CD14-positive monocyte (primary cell): ENCODE results near the gene GALNTL6. TPM values are rescaled to one million over a fixed set of nuclear protein-coding genes. Genes with fewer than 3 reads are reported as not detected.

Source experiments
- DNase-seq, 3 donors: peaks; one replicate each; pipeline ENCODE4 v3.0.0-alpha.2; 2011 to 2022
- H2AFZ ChIP-seq: 2 replicates; pipeline ENCODE4 v1.6.0; 2012; ENCODE audit warnings: mild to moderate bottlenecking, low read depth, low read length, inconsistent platforms; ENCODE audit not compliant: insufficient read depth, poor library complexity, severe bottlenecking
- H3K27ac ChIP-seq, 2 donors: 1 replicate in 1 of 2; 2 replicates in 1 of 2; pipeline ENCODE4 v1.5.1; 2012 to 2013; ENCODE audit warnings: low read length in 2 of 2, control low read depth in 1 of 2, inconsistent platforms in 1 of 2, low read depth in 1 of 2, mild to moderate bottlenecking in 1 of 2
- H3K27me3 ChIP-seq, 2 donors: one replicate each; pipeline versions ENCODE4 v1.6.0 to v1.6.1; 2011 to 2013; ENCODE audit warnings: low read length in 2 of 2; ENCODE audit not compliant: control insufficient read depth in 2 of 2, insufficient read depth in 2 of 2
- H3K36me3 ChIP-seq, 2 donors: replicated peaks in 1 of 2; 1 replicate in 1 of 2; 2 replicates in 1 of 2; pipeline versions ENCODE4 v1.5.1 to v1.6.1; 2012 to 2013; ENCODE audit warnings: low read length in 2 of 2, control low read depth in 1 of 2, inconsistent platforms in 1 of 2, mild to moderate bottlenecking in 1 of 2; ENCODE audit not compliant: insufficient read depth in 2 of 2, control insufficient read depth in 1 of 2
- H3K4me1 ChIP-seq, 2 donors: 1 replicate in 1 of 2; 2 replicates in 1 of 2; pipeline versions ENCODE4 v1.5.1 to v1.6.1; 2012 to 2013; ENCODE audit warnings: low read length in 2 of 2, control low read depth in 1 of 2, inconsistent platforms in 1 of 2, mild to moderate bottlenecking in 1 of 2, moderate library complexity in 1 of 2; ENCODE audit not compliant: insufficient read depth in 2 of 2, control insufficient read depth in 1 of 2
- H3K4me2 ChIP-seq: replicated peaks from 2 replicates; pipeline ENCODE3; 2012; ENCODE audit warnings: low read length, moderate library complexity, mild to moderate bottlenecking; ENCODE audit not compliant: poor library complexity, severe bottlenecking; ENCODE audit errors: extremely low read depth
- H3K4me3 ChIP-seq, 3 experiments: fragments of 200-600 bp in 1 of 3; sonication (generic) in 1 of 3; replicated peaks in 1 of 3; 1 replicate in 2 of 3; 2 replicates in 1 of 3; pipeline ENCODE4 v1.5.1; 2011 to 2013; ENCODE audit warnings: low read length in 3 of 3, mild to moderate bottlenecking in 3 of 3, control low read depth in 2 of 3, low read depth in 2 of 3, inconsistent platforms in 1 of 3, moderate library complexity in 1 of 3
- H3K79me2 ChIP-seq: 2 replicates; pipeline ENCODE4 v1.6.0; 2012; ENCODE audit warnings: mild to moderate bottlenecking, control low read depth, inconsistent platforms, low read length, moderate library complexity; ENCODE audit not compliant: insufficient read depth
- H3K9ac ChIP-seq: 2 replicates; pipeline ENCODE4 v1.6.0; 2017; ENCODE audit warnings: low read length, mild to moderate bottlenecking; ENCODE audit not compliant: insufficient read depth, poor library complexity, severe bottlenecking
- H3K9me3 ChIP-seq, 2 donors: replicated peaks in 1 of 2; 1 replicate in 1 of 2; 2 replicates in 1 of 2; pipeline versions ENCODE4 v1.5.1 to v1.6.1; 2012 to 2013; ENCODE audit warnings: low read length in 2 of 2, control low read depth in 1 of 2; ENCODE audit not compliant: control insufficient read depth in 1 of 2, insufficient read depth in 1 of 2
- H4K20me1 ChIP-seq: 2 replicates; pipeline ENCODE4 v1.6.0; 2012; ENCODE audit warnings: mild to moderate bottlenecking, low read length, control low read depth, moderate library complexity; ENCODE audit not compliant: insufficient read depth
- H3K27ac Mint-ChIP-seq, 7 donors: one replicate each; pipeline ENCODE4 v1.8.0; 2020; ENCODE audit warnings: mild to moderate bottlenecking in 7 of 7, mixed read lengths in 7 of 7, moderate library complexity in 6 of 7, inconsistent platforms in 2 of 7
- H3K27me3 Mint-ChIP-seq, 3 donors: one replicate each; pipeline ENCODE4 v1.8.0; 2021 to 2022; ENCODE audit warnings: low read depth in 3 of 3, mild to moderate bottlenecking in 3 of 3, mixed read lengths in 3 of 3, moderate library complexity in 3 of 3, inconsistent platforms in 1 of 3
- H3K36me3 Mint-ChIP-seq, 2 donors: one replicate each; pipeline ENCODE4 v1.8.0; 2020; ENCODE audit warnings: mixed read lengths in 2 of 2, inconsistent platforms in 1 of 2, mild to moderate bottlenecking in 1 of 2
- H3K4me1 Mint-ChIP-seq: one replicate; pipeline ENCODE4 v1.8.0; 2020; ENCODE audit warnings: mild to moderate bottlenecking, mixed read lengths
- H3K4me3 Mint-ChIP-seq, 2 donors: one replicate each; pipeline ENCODE4 v1.8.0; 2020; ENCODE audit warnings: mild to moderate bottlenecking in 2 of 2, mixed read lengths in 2 of 2, moderate library complexity in 1 of 2
- H3K9me3 Mint-ChIP-seq, 7 donors: one replicate each; pipeline ENCODE4 v1.8.0; 2020 to 2022; ENCODE audit warnings: mixed read lengths in 7 of 7, mild to moderate bottlenecking in 6 of 7, moderate library complexity in 6 of 7, inconsistent platforms in 2 of 7
- WGBS: methylation state at CpG from one replicate; pipeline ENCODE4 v1.1.5; 2013; ENCODE audit warnings: missing lambda C conversion rate; ENCODE audit not compliant: insufficient coverage; 5-methylcytosine and 5-hydroxymethylcytosine counted together
- intact Hi-C, 2 donors: fragments of 100-400 bp; cut with micrococcal nuclease; formaldehyde crosslinking; loops; one replicate each; pipeline versions ENCODE4 v1.15.0 to v1.15.1; 2023
- polyA plus RNA-seq, 3 donors: library from polyadenylated mRNA; depleted of rRNA in 1 of 3; unstranded in 2 of 3; stranded (reverse) in 1 of 3; fragments of 300-500 nt in 2 of 3; fragments of >200 nt in 1 of 3; fragmentation: Illumina TruSeq in 2 of 3; gene quantifications; 1 replicate in 2 of 3; 2 replicates in 1 of 3; pipeline ENCODE4 v1.2.3, GENCODE V29; 2012 to 2021
- TF ChIP-seq, protein P1 (sequence below): fragments of 200-600 bp; IDR thresholded peaks from one replicate; pipeline ENCODE4 v1.8.0; 2022; ENCODE audit warnings: antibody characterized with exemption, mild to moderate bottlenecking

The GALNTL6 gene
- polyA plus RNA-seq, 3 donors = 0.05 TPM; not detected in 2

DNA sequence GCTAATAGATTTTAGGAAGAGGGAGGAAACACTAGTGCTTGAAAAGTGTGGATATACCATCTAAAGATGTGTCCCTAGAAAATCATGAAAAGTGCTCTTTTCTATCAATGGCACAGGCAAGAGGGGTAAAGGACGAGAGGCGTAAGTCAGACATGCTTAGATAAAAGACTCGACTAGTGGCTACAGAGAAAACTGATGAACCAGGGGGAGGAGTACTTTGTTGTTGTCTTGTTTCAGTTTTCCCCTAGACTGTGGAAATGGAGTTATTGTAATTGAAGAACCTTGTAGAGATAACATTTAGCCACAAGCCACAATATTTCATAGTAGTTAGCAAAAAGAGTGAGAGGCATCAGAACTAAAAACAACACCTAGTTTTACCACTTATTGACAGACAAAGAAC lies 21.4 kb downstream of the GALNTL6 start:
- H3K36me3 Mint-ChIP-seq = no peaks in the 10 kb centered on the region
- no peak overlapping the region for H3K27ac Mint-ChIP-seq
- no peaks in the 10 kb centered on the region for H3K36me3 ChIP-seq
- no peaks in the 10 kb centered on the region for H3K9me3 Mint-ChIP-seq
- no peaks in the 10 kb centered on the region for H3K27me3 ChIP-seq
- WGBS = 56% methylated on average over 3 of the region's 3 CpGs
- H3K9me3 ChIP-seq = no peaks in the 10 kb centered on the region
- no peaks in the 10 kb centered on the region for H4K20me1 ChIP-seq
- no peak overlapping the region for H3K27ac ChIP-seq
- no peak overlapping the region for H3K9ac ChIP-seq
- no peak overlapping the region for H3K4me3 ChIP-seq
- DNase-seq = no peak
- H2AFZ ChIP-seq = no peak overlapping the region
- intact Hi-C loops = no loop called here
- no peaks in the 10 kb centered on the region for H3K79me2 ChIP-seq
- TF ChIP-seq, protein P1, sequence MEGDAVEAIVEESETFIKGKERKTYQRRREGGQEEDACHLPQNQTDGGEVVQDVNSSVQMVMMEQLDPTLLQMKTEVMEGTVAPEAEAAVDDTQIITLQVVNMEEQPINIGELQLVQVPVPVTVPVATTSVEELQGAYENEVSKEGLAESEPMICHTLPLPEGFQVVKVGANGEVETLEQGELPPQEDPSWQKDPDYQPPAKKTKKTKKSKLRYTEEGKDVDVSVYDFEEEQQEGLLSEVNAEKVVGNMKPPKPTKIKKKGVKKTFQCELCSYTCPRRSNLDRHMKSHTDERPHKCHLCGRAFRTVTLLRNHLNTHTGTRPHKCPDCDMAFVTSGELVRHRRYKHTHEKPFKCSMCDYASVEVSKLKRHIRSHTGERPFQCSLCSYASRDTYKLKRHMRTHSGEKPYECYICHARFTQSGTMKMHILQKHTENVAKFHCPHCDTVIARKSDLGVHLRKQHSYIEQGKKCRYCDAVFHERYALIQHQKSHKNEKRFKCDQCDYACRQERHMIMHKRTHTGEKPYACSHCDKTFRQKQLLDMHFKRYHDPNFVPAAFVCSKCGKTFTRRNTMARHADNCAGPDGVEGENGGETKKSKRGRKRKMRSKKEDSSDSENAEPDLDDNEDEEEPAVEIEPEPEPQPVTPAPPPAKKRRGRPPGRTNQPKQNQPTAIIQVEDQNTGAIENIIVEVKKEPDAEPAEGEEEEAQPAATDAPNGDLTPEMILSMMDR = no peak
- H3K4me3 Mint-ChIP-seq = no peak overlapping the region
- H3K27me3 Mint-ChIP-seq = peaks cover 0 to 1% (median 0%) of the 10 kb centered on the region in 3 donors
- no peaks in the 10 kb centered on the region for H3K4me1 ChIP-seq
- H3K4me1 Mint-ChIP-seq = no peaks in the 10 kb centered on the region
- H3K4me2 ChIP-seq = no peak overlapping the region

DNA sequence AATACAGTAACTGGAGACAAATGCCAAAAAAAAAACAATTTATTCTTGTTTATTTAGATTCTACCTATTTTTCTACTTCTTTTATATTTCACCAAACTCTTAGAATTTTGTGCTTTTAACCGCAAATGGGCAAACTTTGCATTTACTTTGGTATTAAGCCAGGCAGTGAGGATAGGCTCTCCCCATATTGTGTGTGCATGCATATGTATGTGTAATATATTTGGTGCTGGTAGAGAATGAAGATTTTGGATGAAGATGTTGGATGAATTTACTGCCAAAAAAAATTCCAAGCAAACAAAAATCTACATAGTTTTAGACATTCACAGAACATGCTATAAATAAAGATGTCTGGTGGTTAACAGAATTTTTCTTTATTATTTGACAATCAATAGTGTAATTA lies 30.3 kb downstream of the GALNTL6 start:
- H3K79me2 ChIP-seq = no peaks in the 10 kb centered on the region
- no peak overlapping the region for H2AFZ ChIP-seq
- DNase-seq = no peak
- H3K27me3 Mint-ChIP-seq = no peaks in the 10 kb centered on the region
- H3K27me3 ChIP-seq = no peaks in the 10 kb centered on the region
- H3K4me1 Mint-ChIP-seq = no peaks in the 10 kb centered on the region
- no CpG with 5 or more reads among the region's 1 CpG for WGBS
- H3K27ac ChIP-seq = no peak overlapping the region
- H3K27ac Mint-ChIP-seq = no peak overlapping the region
- no peak overlapping the region for H3K9ac ChIP-seq
- intact Hi-C loops = no loop called here
- H3K4me2 ChIP-seq = no peak overlapping the region
- no peaks in the 10 kb centered on the region for H3K9me3 ChIP-seq
- H3K36me3 Mint-ChIP-seq = no peaks in the 10 kb centered on the region
- no peak overlapping the region for H3K4me3 ChIP-seq
- TF ChIP-seq, protein P1 = no peak
- H4K20me1 ChIP-seq = no peaks in the 10 kb centered on the region
- no peaks in the 10 kb centered on the region for H3K9me3 Mint-ChIP-seq
- H3K4me3 Mint-ChIP-seq = no peak overlapping the region
- no peaks in the 10 kb centered on the region for H3K36me3 ChIP-seq
- no peaks in the 10 kb centered on the region for H3K4me1 ChIP-seq
